ENCODE results near the gene ACOT13.
"Not testable (repeated sequence)": the region's sequence is repeated elsewhere in the genome, so short reads cannot be mapped to it uniquely, and the experiment has no call there.

The ACOT13 gene

DNA sequence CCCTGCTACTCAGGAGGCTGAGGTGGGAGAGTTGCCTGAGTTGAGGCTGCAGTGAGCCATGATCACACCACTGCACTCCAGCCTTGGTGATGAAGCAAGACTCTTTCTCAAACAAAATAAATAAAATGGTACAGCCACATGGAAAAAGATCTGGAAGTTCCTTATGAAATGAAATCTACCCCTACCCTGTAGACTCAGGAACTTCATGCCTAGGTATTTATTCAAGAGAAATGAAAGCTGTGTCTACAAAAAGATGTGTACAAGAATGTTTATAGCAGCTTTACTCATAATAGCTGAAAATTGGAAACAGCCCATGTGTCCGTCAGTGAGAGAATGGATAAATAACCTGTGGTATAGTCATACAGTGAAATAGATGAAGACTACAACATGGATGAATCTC, 67.3 kb downstream of the ACOT13 start:
- POLR2A ChIA-PET = no interaction called here
- TF ChIP-seq NFRKB (IDR thresholded peaks at IDR 0.05) (no peak), LEF1 (IDR thresholded peaks at IDR 0.05; ENCODE audit: borderline replicate concordance) (no peak), ZNF384 (IDR thresholded peaks at IDR 0.05) (no peak), CTBP1 (IDR thresholded peaks at IDR 0.05; ENCODE audit: borderline replicate concordance) (no peak), SP1 (IDR thresholded peaks at IDR 0.05) (no peak), BHLHE40 (IDR thresholded peaks at IDR 0.05; ENCODE audit: borderline replicate concordance) (no peak), SUZ12 (IDR thresholded peaks at IDR 0.05) (no peak), FOXM1 (IDR thresholded peaks at IDR 0.05; ENCODE audit: borderline replicate concordance) (no peak)
- DNase-seq (ENCODE audit: extremely low spot score) = no peak
- CTCF ChIA-PET = no interaction called here

GRCh38 chr6:24734710-24735109, 67.8 kb downstream of the ACOT13 start:
- DNase-seq (ENCODE audit: extremely low spot score); POLR2A ChIA-PET; CTCF ChIA-PET: not testable (repeated sequence)

- CTCF ChIA-PET = no interaction called here
- POLR2A ChIA-PET = no interaction called here
- TF ChIP-seq ARNT (IDR thresholded peaks at IDR 0.05) (no peak), FOXM1 (IDR thresholded peaks at IDR 0.05; ENCODE audit: borderline replicate concordance) (no peak), ZNF384 (IDR thresholded peaks at IDR 0.05) (no peak), L3MBTL2 (conservative IDR thresholded peaks at IDR 0.05) (no peak), ELF4 (IDR thresholded peaks at IDR 0.05) (no peak)
- no peak for DNase-seq (ENCODE audit: extremely low spot score)
Measured at GRCh38 chr6:24738741-24739140, 71.9 kb downstream of the ACOT13 start.

DNA sequence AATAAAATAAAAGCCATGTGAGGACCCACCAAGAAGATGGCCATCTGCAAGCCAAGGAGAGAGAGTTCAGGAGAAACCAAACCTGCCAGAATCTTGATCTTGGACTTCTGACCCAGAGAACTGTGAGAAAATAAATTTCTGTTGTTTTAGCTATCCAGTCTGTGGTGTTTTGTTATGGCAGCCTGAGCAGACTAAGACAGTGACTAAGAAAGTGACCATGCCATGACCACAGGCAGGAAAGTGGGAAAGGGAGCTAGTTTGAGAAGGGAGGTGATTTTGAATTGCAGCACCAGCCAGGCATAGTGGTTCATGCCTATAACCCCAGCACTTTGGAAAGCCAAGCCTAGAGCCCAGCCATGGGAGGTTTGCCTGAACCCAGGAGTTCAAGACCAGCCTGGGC, 74.0 kb downstream of the ACOT13 start:
- no peak for DNase-seq (ENCODE audit: extremely low spot score)
- ChIA-PET POLR2A (interaction anchor here (0.8 kb wide), 1 partner anchor 19 kb away, joined by 3 read pairs; no protein-coding TSS in a partner anchor), CTCF (no interaction called here)
- no peak for TF ChIP-seq LEF1 (IDR thresholded peaks at IDR 0.05; ENCODE audit: borderline replicate concordance)
- TF ChIP-seq BHLHE40 (IDR thresholded peaks at IDR 0.05; ENCODE audit: borderline replicate concordance) = no peak
- no peak for TF ChIP-seq CTBP1 (IDR thresholded peaks at IDR 0.05; ENCODE audit: borderline replicate concordance)
- no peak for TF ChIP-seq ARNT (IDR thresholded peaks at IDR 0.05)
- no peak for TF ChIP-seq TARDBP (IDR thresholded peaks at IDR 0.05)
- TF ChIP-seq FOXM1 (IDR thresholded peaks at IDR 0.05; ENCODE audit: borderline replicate concordance) = no peak
- no peak for TF ChIP-seq SUZ12 (IDR thresholded peaks at IDR 0.05)
- no peak for TF ChIP-seq FOXK2 (IDR thresholded peaks at IDR 0.05)
- TF ChIP-seq SP1 (IDR thresholded peaks at IDR 0.05) = no peak
- TF ChIP-seq ELF4 (IDR thresholded peaks at IDR 0.05) = no peak
- TF ChIP-seq HDGF (IDR thresholded peaks at IDR 0.05; ENCODE audit: borderline replicate concordance) = no peak
- TF ChIP-seq L3MBTL2 (conservative IDR thresholded peaks at IDR 0.05) = no peak
- no peak for TF ChIP-seq FOXA1 (IDR thresholded peaks at IDR 0.05)

DNA sequence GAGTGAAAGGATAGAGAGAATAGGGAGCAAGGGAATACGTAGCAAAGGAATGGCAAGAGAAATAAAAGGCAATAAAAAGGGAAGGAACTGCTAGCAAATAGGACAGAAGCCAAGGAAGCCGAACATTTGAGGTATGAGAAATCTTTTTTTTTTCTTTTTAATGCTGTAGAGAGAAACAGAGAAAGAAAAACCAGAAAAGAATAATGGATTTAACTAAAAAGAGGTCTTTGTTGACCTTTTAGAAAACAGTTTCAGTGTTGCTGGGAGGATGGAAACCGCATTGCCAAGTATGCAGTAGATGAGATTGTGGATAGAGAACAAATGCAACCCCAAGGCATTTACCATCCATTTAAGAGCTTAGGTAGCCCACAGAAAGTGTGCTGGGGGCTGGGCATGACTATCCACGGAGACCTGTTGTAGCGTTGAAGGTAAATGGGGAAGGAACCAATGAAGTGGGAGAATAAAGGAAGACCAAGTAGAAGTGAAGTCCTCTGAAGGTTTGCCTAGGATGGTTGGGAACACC, 75.4 kb downstream of the ACOT13 start:
- no peak for TF ChIP-seq BHLHE40 (IDR thresholded peaks at IDR 0.05; ENCODE audit: borderline replicate concordance)
- no peak for TF ChIP-seq SP1 (IDR thresholded peaks at IDR 0.05)
- no peak for TF ChIP-seq ZNF384 (IDR thresholded peaks at IDR 0.05)
- TF ChIP-seq SUZ12 (IDR thresholded peaks at IDR 0.05) = no peak
- no peak for TF ChIP-seq TARDBP (IDR thresholded peaks at IDR 0.05)
- no peak for TF ChIP-seq L3MBTL2 (conservative IDR thresholded peaks at IDR 0.05)
- TF ChIP-seq FOXA1 (IDR thresholded peaks at IDR 0.05) = no peak
- no peak for TF ChIP-seq CTBP1 (IDR thresholded peaks at IDR 0.05; ENCODE audit: borderline replicate concordance)
- POLR2A ChIA-PET = interaction anchor here (1.4 kb wide), 1 partner anchor 20 kb away, joined by 3 read pairs; no protein-coding TSS in a partner anchor
- CTCF ChIA-PET = no interaction called here
- no peak for DNase-seq (ENCODE audit: extremely low spot score)

- CTCF ChIA-PET = interaction anchor here (0.7 kb wide), 1 partner anchor 17 kb away, joined by 4 read pairs; no protein-coding TSS in a partner anchor
Measured at GRCh38 chr6:24743265-24743943, 76.5 kb downstream of the ACOT13 start.

GRCh38 chr6:24743944-24744335, 77.1 kb downstream of the ACOT13 start:
- DNase-seq (ENCODE audit: extremely low spot score) = no peak
- ChIA-PET CTCF (no interaction called here), POLR2A (no interaction called here)
- TF ChIP-seq CTBP1 (IDR thresholded peaks at IDR 0.05; ENCODE audit: borderline replicate concordance) (no peak), ELF4 (IDR thresholded peaks at IDR 0.05) (no peak), NFRKB (IDR thresholded peaks at IDR 0.05) (no peak)

More at GRCh38 chr6:24743265-24743943, 76.5 kb downstream of the ACOT13 start:
- POLR2A ChIA-PET = interaction anchor here (1.4 kb wide), 1 partner anchor 22 kb away, joined by 3 read pairs; no protein-coding TSS in a partner anchor
- DNase-seq (ENCODE audit: extremely low spot score) = no peak
- no peak for TF ChIP-seq ZNF384 (IDR thresholded peaks at IDR 0.05)
- TF ChIP-seq, protein P1, sequence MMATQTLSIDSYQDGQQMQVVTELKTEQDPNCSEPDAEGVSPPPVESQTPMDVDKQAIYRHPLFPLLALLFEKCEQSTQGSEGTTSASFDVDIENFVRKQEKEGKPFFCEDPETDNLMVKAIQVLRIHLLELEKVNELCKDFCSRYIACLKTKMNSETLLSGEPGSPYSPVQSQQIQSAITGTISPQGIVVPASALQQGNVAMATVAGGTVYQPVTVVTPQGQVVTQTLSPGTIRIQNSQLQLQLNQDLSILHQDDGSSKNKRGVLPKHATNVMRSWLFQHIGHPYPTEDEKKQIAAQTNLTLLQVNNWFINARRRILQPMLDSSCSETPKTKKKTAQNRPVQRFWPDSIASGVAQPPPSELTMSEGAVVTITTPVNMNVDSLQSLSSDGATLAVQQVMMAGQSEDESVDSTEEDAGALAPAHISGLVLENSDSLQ (IDR thresholded peaks at IDR 0.05) = no peak
- no peak for TF ChIP-seq SUZ12 (IDR thresholded peaks at IDR 0.05)
- TF ChIP-seq BHLHE40 (IDR thresholded peaks at IDR 0.05; ENCODE audit: borderline replicate concordance) = no peak
- no peak for TF ChIP-seq SP1 (IDR thresholded peaks at IDR 0.05)
- no peak for TF ChIP-seq ELF4 (IDR thresholded peaks at IDR 0.05)
- TF ChIP-seq FOXK2 (IDR thresholded peaks at IDR 0.05) = no peak
- no peak for TF ChIP-seq FOXA1 (IDR thresholded peaks at IDR 0.05)
- no peak for TF ChIP-seq NFRKB (IDR thresholded peaks at IDR 0.05)
- no peak for TF ChIP-seq CTBP1 (IDR thresholded peaks at IDR 0.05; ENCODE audit: borderline replicate concordance)
- TF ChIP-seq HDGF (IDR thresholded peaks at IDR 0.05; ENCODE audit: borderline replicate concordance) = no peak
- TF ChIP-seq L3MBTL2 (conservative IDR thresholded peaks at IDR 0.05) = no peak
- no peak for TF ChIP-seq FOXM1 (IDR thresholded peaks at IDR 0.05; ENCODE audit: borderline replicate concordance)
- no peak for TF ChIP-seq TARDBP (IDR thresholded peaks at IDR 0.05)
- no peak for TF ChIP-seq LEF1 (IDR thresholded peaks at IDR 0.05; ENCODE audit: borderline replicate concordance)

GRCh38 chr6:24744911-24745310, 78.0 kb downstream of the ACOT13 start:
- no peak for DNase-seq (ENCODE audit: extremely low spot score)
- no peak for TF ChIP-seq BHLHE40 (IDR thresholded peaks at IDR 0.05; ENCODE audit: borderline replicate concordance)
- TF ChIP-seq FOXK2 (IDR thresholded peaks at IDR 0.05) = no peak
- no peak for TF ChIP-seq ELF4 (IDR thresholded peaks at IDR 0.05)
- no peak for TF ChIP-seq LEF1 (IDR thresholded peaks at IDR 0.05; ENCODE audit: borderline replicate concordance)
- no peak for TF ChIP-seq SP1 (IDR thresholded peaks at IDR 0.05)
- TF ChIP-seq CTBP1 (IDR thresholded peaks at IDR 0.05; ENCODE audit: borderline replicate concordance) = no peak
- TF ChIP-seq HDGF (IDR thresholded peaks at IDR 0.05; ENCODE audit: borderline replicate concordance) = no peak
- TF ChIP-seq FOXA1 (IDR thresholded peaks at IDR 0.05) = no peak
- no peak for TF ChIP-seq NFRKB (IDR thresholded peaks at IDR 0.05)
- TF ChIP-seq, protein P1 (IDR thresholded peaks at IDR 0.05) = no peak
- TF ChIP-seq SUZ12 (IDR thresholded peaks at IDR 0.05) = no peak
- no peak for TF ChIP-seq ZNF384 (IDR thresholded peaks at IDR 0.05)
- no peak for TF ChIP-seq ARNT (IDR thresholded peaks at IDR 0.05)
- TF ChIP-seq TARDBP (IDR thresholded peaks at IDR 0.05) = no peak
- TF ChIP-seq L3MBTL2 (conservative IDR thresholded peaks at IDR 0.05) = no peak
- ChIA-PET POLR2A (no interaction called here), CTCF (no interaction called here)

All from HEK293T (cell line).